ENCODE measurements around the gene MSRB1. TPM values are rescaled to one million over a fixed set of nuclear protein-coding genes. Genes with fewer than 3 reads are reported as not detected.

MSRB1 gene
- total and polyA plus RNA-seq, 2 of the 8 experiments (the other 6 are each of a cell fraction or from before 2014, with no cell fraction given), result 28.2 to 51.4 TPM

DNA sequence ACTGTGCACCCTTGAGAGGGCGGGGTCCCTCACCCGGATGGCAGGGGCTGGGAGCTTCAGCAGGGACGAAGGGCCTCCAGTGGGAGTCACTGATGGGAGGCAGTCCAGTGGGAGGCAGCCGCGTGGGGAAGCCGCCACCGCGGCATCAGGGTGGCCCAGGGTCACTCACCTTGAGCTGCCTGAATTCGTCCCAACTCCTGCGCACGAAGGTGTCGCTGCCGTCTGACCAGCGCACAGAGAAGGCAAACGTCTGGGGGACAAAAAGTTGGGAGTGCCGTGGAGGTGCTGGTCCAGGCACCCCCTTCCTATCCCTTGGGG, 37.7 kb upstream of the MSRB1 start:
- Histone ChIP-seq H2AFZ (ENCODE audit: low read length) (no peak overlapping the region), H3K4me3 (ENCODE audit: extremely low read depth in 1 of 4, insufficient read depth in 2 of 4, low read depth in 3 of 4, low read length in 4 of 4) (peak overlapping the region in 3 of 4 experiments; percentile 31 to 61 (median 38); a peak in 4 of 8 replicates), H2BK20ac (ENCODE audit: low read length) (no peak overlapping the region), H4K91ac (replicated peaks; ENCODE audit: insufficient read length, low read length) (no peak overlapping the region), H3K79me2 (ENCODE audit: control insufficient read depth in 1 of 2, insufficient read depth in 2 of 2, low read length in 2 of 2) (peaks cover 0 to 9% of the 10 kb centered on the region in 2 experiments; a peak in 1 of 4 replicates), H3K27ac (ENCODE audit: low read depth, low read length) (no peak overlapping the region), H3K9me3 (ENCODE audit: insufficient read depth in 2 of 2, low read depth in 1 of 2, low read length in 1 of 2) (no peaks in the 10 kb centered on the region), H3K56ac (replicated peaks; ENCODE audit: insufficient read length, low read depth, low read length) (no peak overlapping the region), H3K4ac (replicated peaks; ENCODE audit: insufficient read length, low read depth, low read length) (no peak overlapping the region), H2BK15ac (ENCODE audit: low read length) (no peak overlapping the region), H3K14ac (ENCODE audit: insufficient read length) (no peak overlapping the region), H2AK5ac (ENCODE audit: low read depth, low read length) (no peak overlapping the region), H2BK12ac (ENCODE audit: low read depth, low read length) (no peak overlapping the region), H2BK120ac (replicated peaks; ENCODE audit: low read depth, low read length) (no peak overlapping the region), H3K9ac (replicated peaks in 1 of 4; ENCODE audit: extremely low read depth in 1 of 4, low read depth in 3 of 4, low read length in 3 of 4) (no peak overlapping the region), H4K8ac (ENCODE audit: extremely low read depth, insufficient read depth, low read length) (peak overlapping the region; percentile 12; the same call in 1 of the 2 replicates), H3K27me3 (replicated peaks in 1 of 4; ENCODE audit: control insufficient read depth in 3 of 4, extremely low read depth in 1 of 4, insufficient read depth in 3 of 4, low read length in 3 of 4) (peaks cover 8 to 40% (median 39%) of the 10 kb centered on the region in 4 experiments; a peak in 6 of 7 replicates), H4K5ac (ENCODE audit: insufficient read length, low read depth, low read length) (no peak overlapping the region), H4K20me1 (replicated peaks in 1 of 2; ENCODE audit: control insufficient read depth in 1 of 2, insufficient read depth in 2 of 2, low read length in 2 of 2) (peaks cover under 1 to 13% of the 10 kb centered on the region in 2 experiments), H3K79me1 (ENCODE audit: low read depth, low read length) (no peaks in the 10 kb centered on the region), H3K4me2 (ENCODE audit: insufficient read depth in 1 of 2, low read depth in 2 of 2, low read length in 2 of 2) (peak overlapping the region; percentile 87 to 91), H2BK5ac (ENCODE audit: low read depth, low read length) (no peak overlapping the region), H3K18ac (ENCODE audit: extremely low read depth, low read length) (no peak overlapping the region; the same call in 1 of the 2 replicates), H3K23ac (ENCODE audit: insufficient read length) (no peak overlapping the region), H3K23me2 (ENCODE audit: low read depth, low read length) (peaks cover 26% of the 10 kb centered on the region), H3K4me1 (replicated peaks in 1 of 4; ENCODE audit: control insufficient read depth in 3 of 4, insufficient read depth in 4 of 4, low read length in 3 of 4) (peaks cover 3 to 38% (median 27%) of the 10 kb centered on the region in 4 experiments), H3K36me3 (ENCODE audit: control insufficient read depth in 2 of 4, insufficient read depth in 4 of 4, low read length in 3 of 4) (peaks cover 6 to 20% (median 12%) of the 10 kb centered on the region in 4 experiments; a peak in 7 of 8 replicates)
- WGBS, 2 experiments (ENCODE audit: extremely low coverage in 1 of 2, insufficient coverage in 1 of 2, insufficient read length in 1 of 2, insufficient replicate concordance in 2 of 2, low coverage in 1 of 2, low lambda C conversion rate in 2 of 2, missing lambda C conversion rate in 1 of 2), result 63% methylated on average over 16 of the region's 16 CpGs; no CpG with 5 or more reads in 1 of the 2 experiments
- DNase-seq (ENCODE audit: low read depth in 1 of 2, low spot score in 2 of 2), result no peak
- no peak for FAIRE-seq
- POLR2A ChIA-PET (ENCODE audit: partially characterized antibody), result interaction anchor here (1.0 to 28.2 kb wide), 11 partner anchors 10 to 198 kb away, joined by 3 to 736 read pairs (median 4); partner anchors contain the start of genes NDUFB10, NUBP2, RAB26 and RNF151
- CTCF ChIA-PET (ENCODE audit: partially characterized antibody), result interaction anchor here (0.6 to 3.1 kb wide), 5 partner anchors 13 to 197 kb away, joined by 3 to 8 read pairs (median 3); partner anchors contain the start of gene RPS2
- no peak for TF ChIP-seq TEAD4 (IDR thresholded peaks at IDR 0.05; ENCODE audit: low read depth, low read length)
- no peak for TF ChIP-seq SP2 (IDR thresholded peaks at IDR 0.05; ENCODE audit: low read length)
- TF ChIP-seq SUZ12 (IDR thresholded peaks at IDR 0.05; ENCODE audit: low read length), result no peak
- TF ChIP-seq GABPA (IDR thresholded peaks at IDR 0.05; ENCODE audit: borderline replicate concordance, insufficient read depth, low read length), result no peak
- TF ChIP-seq KDM5A (IDR thresholded peaks at IDR 0.05; ENCODE audit: low read length), result no peak
- TF ChIP-seq SP1 (IDR thresholded peaks at IDR 0.05; ENCODE audit: low read depth, low read length), result no peak
- TF ChIP-seq CHD1 (IDR thresholded peaks at IDR 0.05; ENCODE audit: low read depth, low read length), result no peak
- no peak for TF ChIP-seq JUN (IDR thresholded peaks at IDR 0.05; ENCODE audit: low read depth, low read length)
- no peak for TF ChIP-seq GTF2F1 (IDR thresholded peaks at IDR 0.05; ENCODE audit: borderline replicate concordance, low read depth, low read length)
- no peak for TF ChIP-seq SIX5 (IDR thresholded peaks at IDR 0.05; ENCODE audit: low read depth, low read length)
- no peak for TF ChIP-seq E2F6 (IDR thresholded peaks at IDR 0.05)

Data from H1 (cell line).